ENCODE results near the gene ZIC2.

DNA sequence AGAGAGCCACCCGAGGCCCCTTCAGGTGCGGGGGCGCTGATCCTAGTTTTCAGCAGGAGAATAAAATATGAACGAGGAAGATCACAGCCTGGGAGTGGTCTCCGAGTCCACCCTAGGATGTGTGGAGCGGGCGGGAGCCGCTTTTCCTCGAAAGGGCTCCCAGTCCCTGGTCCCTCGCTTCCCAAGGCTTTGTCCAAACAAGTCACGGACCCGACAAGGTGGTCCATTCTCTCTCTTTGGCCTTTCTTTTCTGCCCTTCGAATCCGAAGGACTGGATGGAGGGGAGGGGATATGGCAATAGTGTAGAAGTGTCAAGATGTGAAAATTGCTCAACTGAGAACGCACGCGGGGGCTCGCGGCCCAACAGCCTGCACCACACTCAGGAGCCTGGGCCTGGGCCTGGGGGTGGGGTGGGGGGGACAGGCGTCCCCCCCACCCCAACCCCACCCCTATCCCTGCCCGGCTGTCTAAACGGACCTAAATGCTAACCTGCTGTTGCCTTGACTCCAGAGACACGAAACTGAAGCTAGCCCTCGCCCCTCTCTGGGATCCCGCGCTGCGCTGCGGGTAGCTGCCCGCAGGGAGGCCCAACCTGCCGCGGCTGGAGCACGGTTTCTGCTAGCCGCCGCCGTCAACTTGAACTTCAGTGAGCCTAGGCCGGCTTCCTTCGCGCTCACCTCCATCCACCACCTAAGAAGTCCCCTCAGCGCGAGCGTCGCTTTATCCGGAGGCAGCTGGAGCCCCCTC, 7.1 kb downstream of the ZIC2 start:
- no peak for TF ChIP-seq POLR2AphosphoS5 (IDR thresholded peaks at IDR 0.05; ENCODE audit: low read depth, low read length)
- no peak for TF ChIP-seq SIN3A (IDR thresholded peaks at IDR 0.05; ENCODE audit: borderline replicate concordance, insufficient read depth, low read length)
- no peak for TF ChIP-seq REST (IDR thresholded peaks at IDR 0.05; ENCODE audit: insufficient read depth in 1 of 2, low read depth in 2 of 2, low read length in 2 of 2)
- no peak for TF ChIP-seq TAF1 (IDR thresholded peaks at IDR 0.05; ENCODE audit: borderline replicate concordance, insufficient read depth, low read length)

All from PFSK-1 (cell line).